ENCODE measurements around the gene RCL1.

The RCL1 gene

DNA sequence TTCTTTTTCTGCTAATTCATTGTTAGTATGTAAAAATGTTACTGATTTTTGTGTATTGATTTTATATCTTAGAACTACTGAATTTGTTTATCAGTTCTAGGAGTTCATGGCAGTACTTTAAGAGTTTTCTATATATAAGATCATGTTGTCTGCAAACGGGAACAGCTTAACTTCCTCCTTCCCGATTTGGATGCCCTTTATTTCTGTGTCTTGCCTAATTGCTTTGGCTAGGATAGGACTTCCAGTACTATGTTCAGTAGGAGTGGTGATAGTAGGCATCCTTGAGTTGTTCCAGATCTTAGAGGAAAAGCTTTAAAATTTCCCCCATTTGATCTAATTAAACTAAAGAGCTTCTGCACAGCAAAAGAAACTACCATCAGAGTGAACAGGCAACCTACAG, 20.1 kb downstream of the RCL1 start:
- no peaks in the 10 kb centered on the region for H3K9me3 ChIP-seq (replicated peaks; ENCODE audit: insufficient read depth, low read length)
- H3K27ac ChIP-seq (ENCODE audit: low read length): peak overlapping the region; percentile 9; the same call in 1 of the 2 replicates
- peaks cover 25% of the 10 kb centered on the region for H3F3A ChIP-seq (ENCODE audit: insufficient read depth, low read length)
- peak overlapping the region; percentile 23 for H3K4me3 ChIP-seq (ENCODE audit: low read length)
- no peaks in the 10 kb centered on the region for H3K27me3 ChIP-seq (replicated peaks; ENCODE audit: insufficient read depth, low read length)
- TF ChIP-seq EZH2 (optimal IDR thresholded peaks at IDR 0.05; ENCODE audit: low read depth, low read length) (no peak), EZH2phosphoT487 (IDR thresholded peaks at IDR 0.05; ENCODE audit: low read length) (no peak)
- TF ChIP-seq, protein P1, sequence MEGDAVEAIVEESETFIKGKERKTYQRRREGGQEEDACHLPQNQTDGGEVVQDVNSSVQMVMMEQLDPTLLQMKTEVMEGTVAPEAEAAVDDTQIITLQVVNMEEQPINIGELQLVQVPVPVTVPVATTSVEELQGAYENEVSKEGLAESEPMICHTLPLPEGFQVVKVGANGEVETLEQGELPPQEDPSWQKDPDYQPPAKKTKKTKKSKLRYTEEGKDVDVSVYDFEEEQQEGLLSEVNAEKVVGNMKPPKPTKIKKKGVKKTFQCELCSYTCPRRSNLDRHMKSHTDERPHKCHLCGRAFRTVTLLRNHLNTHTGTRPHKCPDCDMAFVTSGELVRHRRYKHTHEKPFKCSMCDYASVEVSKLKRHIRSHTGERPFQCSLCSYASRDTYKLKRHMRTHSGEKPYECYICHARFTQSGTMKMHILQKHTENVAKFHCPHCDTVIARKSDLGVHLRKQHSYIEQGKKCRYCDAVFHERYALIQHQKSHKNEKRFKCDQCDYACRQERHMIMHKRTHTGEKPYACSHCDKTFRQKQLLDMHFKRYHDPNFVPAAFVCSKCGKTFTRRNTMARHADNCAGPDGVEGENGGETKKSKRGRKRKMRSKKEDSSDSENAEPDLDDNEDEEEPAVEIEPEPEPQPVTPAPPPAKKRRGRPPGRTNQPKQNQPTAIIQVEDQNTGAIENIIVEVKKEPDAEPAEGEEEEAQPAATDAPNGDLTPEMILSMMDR (IDR thresholded peaks at IDR 0.05; ENCODE audit: low read length): no peak
- no peak overlapping the region for H3K9ac ChIP-seq (ENCODE audit: low read length)
- H3K9me2 ChIP-seq (replicated peaks; ENCODE audit: insufficient read depth, low read length): no peaks in the 10 kb centered on the region
- peak overlapping the region; percentile 49; the same call in 1 of the 2 replicates for H3K4me2 ChIP-seq (ENCODE audit: low read depth, low read length)
- H3K36me3 ChIP-seq (replicated peaks; ENCODE audit: insufficient read depth, low read length): no peaks in the 10 kb centered on the region
- no peaks in the 10 kb centered on the region for H4K20me1 ChIP-seq (ENCODE audit: insufficient read depth, low read length)
- no peak for DNase-seq
- peaks cover 36% of the 10 kb centered on the region for H3K4me1 ChIP-seq (ENCODE audit: low read length)
- H3K79me2 ChIP-seq (ENCODE audit: low read length): peaks cover 94% of the 10 kb centered on the region
- H2AFZ ChIP-seq (ENCODE audit: low read length): no peak overlapping the region

DNA sequence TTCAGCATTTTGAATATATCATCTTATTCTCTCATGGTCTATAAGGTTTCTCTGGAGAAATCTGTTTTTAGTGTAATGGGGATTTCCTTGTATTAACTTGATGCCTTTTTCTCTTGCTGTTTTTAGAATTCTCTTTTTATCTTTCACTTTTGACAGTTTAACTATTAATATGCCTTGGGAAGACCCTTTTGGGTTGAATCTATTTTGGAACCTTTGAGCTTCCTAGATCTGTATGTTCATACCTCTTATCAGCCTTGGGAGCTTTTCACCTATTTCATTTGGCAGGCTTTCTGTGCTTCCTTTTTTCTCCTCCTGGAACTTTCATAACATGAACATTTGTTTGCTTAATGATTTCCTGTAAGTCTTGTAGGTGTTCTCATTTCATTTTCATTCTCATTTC, 22.2 kb downstream of the RCL1 start:
- no peak overlapping the region for H2AFZ ChIP-seq (ENCODE audit: low read length)
- H3K9me3 ChIP-seq (replicated peaks; ENCODE audit: insufficient read depth, low read length): no peaks in the 10 kb centered on the region
- peaks cover 93% of the 10 kb centered on the region for H3K79me2 ChIP-seq (ENCODE audit: low read length)
- H3K9me2 ChIP-seq (replicated peaks; ENCODE audit: insufficient read depth, low read length): no peaks in the 10 kb centered on the region
- H3F3A ChIP-seq (ENCODE audit: insufficient read depth, low read length): peaks cover 25% of the 10 kb centered on the region
- H3K4me2 ChIP-seq (ENCODE audit: low read depth, low read length): peak overlapping the region; percentile 62
- no peaks in the 10 kb centered on the region for H3K36me3 ChIP-seq (replicated peaks; ENCODE audit: insufficient read depth, low read length)
- no peak overlapping the region for H3K9ac ChIP-seq (ENCODE audit: low read length)
- no peaks in the 10 kb centered on the region; the same call in 1 of the 2 replicates for H4K20me1 ChIP-seq (ENCODE audit: insufficient read depth, low read length)
- H3K4me3 ChIP-seq (ENCODE audit: low read length): peak overlapping the region; percentile 22; the same call in 1 of the 2 replicates
- TF ChIP-seq, protein P1 (IDR thresholded peaks at IDR 0.05; ENCODE audit: low read length): no peak
- no peak for TF ChIP-seq EZH2 (optimal IDR thresholded peaks at IDR 0.05; ENCODE audit: low read depth, low read length)
- TF ChIP-seq EZH2phosphoT487 (IDR thresholded peaks at IDR 0.05; ENCODE audit: low read length): no peak
- peak overlapping the region; percentile 49 for H3K27ac ChIP-seq (ENCODE audit: low read length)
- H3K27me3 ChIP-seq (replicated peaks; ENCODE audit: insufficient read depth, low read length): no peaks in the 10 kb centered on the region
- peaks cover 36% of the 10 kb centered on the region for H3K4me1 ChIP-seq (ENCODE audit: low read length)
- peak; percentile 51 for DNase-seq

DNA sequence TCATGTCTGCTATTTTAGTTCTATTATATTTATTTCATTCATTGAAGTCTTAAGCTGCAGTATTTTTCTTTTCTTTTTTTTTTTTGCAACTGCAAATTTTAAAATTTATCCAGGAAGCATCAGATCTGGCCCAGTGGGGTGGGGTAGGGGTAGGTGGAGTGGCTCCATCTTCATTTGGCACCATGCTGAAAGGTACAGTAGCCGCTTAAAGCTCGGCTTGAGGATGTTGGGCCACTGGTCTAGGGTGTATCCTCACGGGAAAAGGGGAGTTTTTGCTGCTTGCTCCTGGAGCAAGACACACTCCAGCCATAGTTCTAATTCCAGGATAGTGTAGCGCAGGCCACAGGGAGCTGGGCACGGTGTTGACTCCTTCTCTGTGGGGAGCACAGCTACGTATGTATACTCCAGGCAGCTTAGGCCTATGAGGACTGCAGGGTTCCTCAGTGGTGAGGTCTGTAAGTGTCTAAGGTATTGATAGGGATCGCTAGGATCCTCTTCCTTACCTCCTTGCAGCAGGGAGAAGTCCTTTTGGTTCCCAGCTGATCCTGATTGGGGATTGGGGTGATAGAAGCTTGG, 22.7 kb downstream of the RCL1 start:
- H4K20me1 ChIP-seq (ENCODE audit: insufficient read depth, low read length): peaks cover 1% of the 10 kb centered on the region; the same call in 1 of the 2 replicates
- H3K9me3 ChIP-seq (replicated peaks; ENCODE audit: insufficient read depth, low read length): no peaks in the 10 kb centered on the region
- H3K4me1 ChIP-seq (ENCODE audit: low read length): peaks cover 36% of the 10 kb centered on the region
- peak overlapping the region; percentile 49; the same call in 1 of the 2 replicates for H3K27ac ChIP-seq (ENCODE audit: low read length)
- peaks cover 93% of the 10 kb centered on the region for H3K79me2 ChIP-seq (ENCODE audit: low read length)
- no peak overlapping the region for H3K9ac ChIP-seq (ENCODE audit: low read length)
- no peak for DNase-seq
- H3F3A ChIP-seq (ENCODE audit: insufficient read depth, low read length): peaks cover 25% of the 10 kb centered on the region
- peak overlapping the region; percentile 62 for H3K4me2 ChIP-seq (ENCODE audit: low read depth, low read length)
- H3K27me3 ChIP-seq (replicated peaks; ENCODE audit: insufficient read depth, low read length): no peaks in the 10 kb centered on the region
- no peaks in the 10 kb centered on the region for H3K9me2 ChIP-seq (replicated peaks; ENCODE audit: insufficient read depth, low read length)
- no peaks in the 10 kb centered on the region for H3K36me3 ChIP-seq (replicated peaks; ENCODE audit: insufficient read depth, low read length)
- no peak overlapping the region for H2AFZ ChIP-seq (ENCODE audit: low read length)
- peak overlapping the region; percentile 7; the same call in 1 of the 2 replicates for H3K4me3 ChIP-seq (ENCODE audit: low read length)
- TF ChIP-seq EZH2 (optimal IDR thresholded peaks at IDR 0.05; ENCODE audit: low read depth, low read length) (no peak), EZH2phosphoT487 (IDR thresholded peaks at IDR 0.05; ENCODE audit: low read length) (no peak)
- TF ChIP-seq, protein P1 (IDR thresholded peaks at IDR 0.05; ENCODE audit: low read length): no peak
